Endothelial cell of umbilical vein (primary cell): ENCODE data around the gene GPR176. TPM values are rescaled to one million over a fixed set of nuclear protein-coding genes. Genes with fewer than 3 reads are reported as not detected.
A peak's percentile ranks its signal among the peaks of the same experiment; 100 is the strongest.

Source experiments
- BruUV-seq: library from RNA; stranded (reverse); fragments of 400-500 nt; replicated peaks from 2 replicates; lab custom pipeline; 2021; lab: Mats Ljungman, UMichigan
- CTCF ChIA-PET: fragments of 300-600, 350-600 bp; sonication (Branson Sonifier 250); formaldehyde crosslinking; loops from one replicate; lab custom pipeline; 2021; ENCODE audit warnings: antibody characterized with exemption, inconsistent platforms; lab: Charles Lee
- POLR2A ChIA-PET: fragments of 300-600, 350-600 bp; sonication (Branson Sonifier 250); formaldehyde crosslinking; loops from one replicate; lab custom pipeline; 2021; ENCODE audit warnings: antibody characterized with exemption, inconsistent platforms; lab: Charles Lee
- DNase-seq: peaks from one replicate; pipeline ENCODE4 v3.0.0-alpha.2; 2011; ENCODE audit warnings: low read depth, low spot score
- FAIRE-seq: peaks from 2 replicates; lab custom pipeline; 2011; peaks lifted over from hg19 to GRCh38; lab: Jason Lieb, UNC
- H2AFZ ChIP-seq: 2 replicates; pipeline ENCODE4 v1.6.0; 2012; ENCODE audit warnings: low read depth, low read length, control low read depth, inconsistent platforms
- H3K27ac ChIP-seq: 2 replicates; pipeline ENCODE4 v1.5.1; 2011; ENCODE audit warnings: low read depth, mild to moderate bottlenecking, control low read depth, low read length, moderate library complexity; ENCODE audit not compliant: insufficient read depth
- H3K27me3 ChIP-seq, 2 experiments: 2 replicates each; pipeline versions ENCODE4 v1.6.0 to v1.6.1; 2011; ENCODE audit warnings: low read length in 2 of 2, mixed read lengths in 1 of 2; ENCODE audit not compliant: control insufficient read depth in 2 of 2, insufficient read depth in 2 of 2
- H3K36me3 ChIP-seq, 2 experiments: 2 replicates in 1 of 2; 3 replicates in 1 of 2; pipeline ENCODE4 v1.5.1; 2011; ENCODE audit warnings: low read length in 2 of 2, mild to moderate bottlenecking in 1 of 2, moderate library complexity in 1 of 2; ENCODE audit not compliant: control insufficient read depth in 2 of 2, insufficient read depth in 2 of 2; ENCODE audit errors: extremely low read depth in 1 of 2
- H3K4me1 ChIP-seq: 3 replicates; pipeline ENCODE4 v1.5.1; 2011; ENCODE audit warnings: mild to moderate bottlenecking, low read length; ENCODE audit not compliant: control insufficient read depth, insufficient read depth; ENCODE audit errors: extremely low read depth
- H3K4me2 ChIP-seq: 2 replicates; pipeline ENCODE4 v1.6.1; 2011; ENCODE audit warnings: low read length, control low read depth, mixed read lengths; ENCODE audit not compliant: insufficient read depth
- H3K4me3 ChIP-seq, 3 experiments: fragments of 200-600 bp in 1 of 3; sonication (generic), shearing (Covaris generic) in 1 of 3; replicated peaks in 1 of 3; 2 replicates each; pipeline ENCODE4 v1.5.1; 2011 to 2016; ENCODE audit warnings: control low read depth in 3 of 3, low read length in 3 of 3, mild to moderate bottlenecking in 2 of 3, inconsistent platforms in 1 of 3, low read depth in 1 of 3, moderate library complexity in 1 of 3; ENCODE audit not compliant: insufficient read depth in 1 of 3
- H3K79me2 ChIP-seq: 2 replicates; pipeline ENCODE4 v1.6.0; 2012; ENCODE audit warnings: low read length, inconsistent platforms; ENCODE audit not compliant: control insufficient read depth, insufficient read depth
- H3K9ac ChIP-seq: replicated peaks from 2 replicates; pipeline ENCODE3; 2011; ENCODE audit warnings: low read length, control low read depth; ENCODE audit not compliant: insufficient read depth; ENCODE audit errors: extremely low read depth
- H3K9me1 ChIP-seq: replicated peaks from 3 replicates; pipeline ENCODE4 v1.6.0; 2011; ENCODE audit warnings: mild to moderate bottlenecking, low read length; ENCODE audit not compliant: control insufficient read depth, insufficient read depth; ENCODE audit errors: extremely low read depth
- H3K9me3 ChIP-seq: replicated peaks from 2 replicates; pipeline ENCODE4 v1.5.1; 2012; ENCODE audit warnings: low read length, inconsistent platforms; ENCODE audit not compliant: control insufficient read depth, insufficient read depth
- H4K20me1 ChIP-seq: replicated peaks from 2 replicates; pipeline ENCODE3; 2011; ENCODE audit warnings: mild to moderate bottlenecking, low read length; ENCODE audit not compliant: control insufficient read depth, insufficient read depth; ENCODE audit errors: extremely low read depth
- CTCF ChIP-seq, 2 donors: IDR thresholded peaks; 1 replicate in 1 of 2; 2 replicates in 1 of 2; pipeline ENCODE4 v1.5.1; 2011; ENCODE audit warnings: low read length in 2 of 2, mild to moderate bottlenecking in 2 of 2, moderate library complexity in 2 of 2, control low read depth in 1 of 2, inconsistent platforms in 1 of 2, low read depth in 1 of 2; ENCODE audit not compliant: insufficient read depth in 1 of 2; ENCODE audit errors: extremely low read depth in 1 of 2
- FOS ChIP-seq: IDR thresholded peaks from 2 replicates; pipeline ENCODE4 v1.6.1; 2011; ENCODE audit warnings: mild to moderate bottlenecking, low read length, moderate library complexity, borderline replicate concordance; ENCODE audit not compliant: insufficient read depth
- GATA2 ChIP-seq: IDR thresholded peaks from 2 replicates; pipeline ENCODE4 v1.7.0; 2011; ENCODE audit warnings: low read depth, mild to moderate bottlenecking, moderate library complexity, mixed read lengths, low read length; ENCODE audit not compliant: insufficient read length, insufficient read depth
- JUN ChIP-seq: IDR thresholded peaks from 2 replicates; pipeline ENCODE4 v1.6.1; 2011; ENCODE audit warnings: borderline replicate concordance, low read depth; ENCODE audit not compliant: insufficient read length, insufficient read depth
- MYC ChIP-seq: IDR thresholded peaks from one replicate; pipeline ENCODE4 v1.6.1; 2011; ENCODE audit warnings: mild to moderate bottlenecking, low read depth, low read length
- POLR2A ChIP-seq: IDR thresholded peaks from 2 replicates; pipeline ENCODE4 v1.6.1; 2012; ENCODE audit warnings: low read depth, mild to moderate bottlenecking, control low read depth, low read length
- POLR2AphosphoS5 ChIP-seq: IDR thresholded peaks from 2 replicates; pipeline ENCODE4 v1.6.1; 2012; ENCODE audit warnings: low read depth, mild to moderate bottlenecking, control low read depth, low read length, moderate library complexity; ENCODE audit not compliant: insufficient read depth
- dilution Hi-C: fragments of 300-500 bp; cut with MboI; formaldehyde crosslinking; loops from one replicate; pipeline ENCODE4 v1.15.0; 2019; ENCODE audit warnings: low sequenced_read_pairs; ENCODE audit not compliant: extremely low pct_ligation_motif_present
- intact Hi-C: fragments of 100-400 bp; cut with micrococcal nuclease; formaldehyde crosslinking; loops from one replicate; pipeline ENCODE4 v1.10.0; 2022
- polyA plus RNA-seq, 4 experiments: library from polyadenylated mRNA; depleted of rRNA in 3 of 4; stranded (reverse) in 3 of 4; unstranded in 1 of 4; fragments of >200 nt; gene quantifications; 2 replicates each; pipeline versions ENCODE4 v1.2.1 to v1.2.3, GENCODE V29; 2011 to 2012; ENCODE audit warnings: missing spikeins in 1 of 4
- total RNA-seq: library from RNA; stranded (reverse); gene quantifications from 2 replicates; pipeline ENCODE4 v1.2.3, GENCODE V29; 2021

GPR176 gene
- total and polyA plus RNA-seq, 2 donors (not counting 3 experiments of a cell fraction or from before 2014, with no cell fraction given), result 35.3 to 68.7 TPM

DNA sequence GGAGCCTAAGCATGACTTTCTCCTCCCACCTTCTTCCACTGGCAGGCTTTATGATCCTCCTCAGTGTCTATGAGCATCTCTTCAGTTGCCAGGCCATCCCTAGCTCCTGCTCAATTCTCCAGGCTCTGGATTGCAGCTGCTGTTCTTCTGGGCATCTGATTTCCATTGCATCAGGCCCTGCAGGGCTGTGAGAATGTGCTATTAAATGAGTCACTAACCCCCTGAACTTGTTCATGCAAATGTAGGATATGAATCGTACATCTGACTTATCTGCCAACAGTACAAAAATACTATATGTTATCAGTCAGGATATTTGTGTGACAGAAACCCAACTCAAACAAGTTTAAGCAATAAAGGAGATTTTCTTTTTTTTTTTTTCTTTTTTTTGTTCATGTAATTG lies 11.9 kb downstream of the GPR176 start:
- TF ChIP-seq CTCF (IDR thresholded peaks at IDR 0.05; ENCODE audit: extremely low read depth in 1 of 2, insufficient read depth in 1 of 2, low read depth in 1 of 2, low read length in 2 of 2), result no peak
- peak; percentile 90 for TF ChIP-seq FOS
- no peak for TF ChIP-seq POLR2A
- peak; percentile 68 for TF ChIP-seq JUN
- TF ChIP-seq MYC, result no peak
- TF ChIP-seq POLR2AphosphoS5, result no peak
- peak; percentile 61 for TF ChIP-seq GATA2
- POLR2A ChIA-PET, result interaction anchor here (1.3 kb wide), 1 partner anchor 13 kb away, joined by 4 read pairs; no protein-coding TSS in a partner anchor
- H3K79me2 ChIP-seq, result peaks cover 35% of the 10 kb centered on the region
- no peaks in the 10 kb centered on the region for H4K20me1 ChIP-seq
- CTCF ChIA-PET, result interaction anchor here (1.1 to 2.0 kb wide), 8 partner anchors 9 to 68 kb away, joined by 3 to 16 read pairs (median 4); partner anchors contain the start of gene GPR176
- no peak overlapping the region for H3K9ac ChIP-seq
- dilution Hi-C loops (no loop called here), intact Hi-C loops (no loop called here)
- no peak overlapping the region for H3K4me3 ChIP-seq
- no peaks in the 10 kb centered on the region for H3K9me1 ChIP-seq
- peak overlapping the region; percentile 37 for H3K4me2 ChIP-seq
- no peaks in the 10 kb centered on the region for H3K9me3 ChIP-seq
- FAIRE-seq, result peak; percentile 82
- H3K4me1 ChIP-seq, result peaks cover 20% of the 10 kb centered on the region
- no TSS peak for BruUV-seq
- H3K27me3 ChIP-seq, result no peaks in the 10 kb centered on the region
- H3K36me3 ChIP-seq, result peaks cover 0 to 3% of the 10 kb centered on the region in 2 experiments
- H2AFZ ChIP-seq, result no peak overlapping the region
- H3K27ac ChIP-seq, result peak overlapping the region; percentile 35
- peak; percentile 82 for DNase-seq
